Muscle of leg (tissue), 11 donors: ENCODE results near the gene RAF1. TPM values are rescaled to one million over a fixed set of nuclear protein-coding genes. Genes with fewer than 3 reads are reported as not detected.
"Not testable (repeated sequence)": the region's sequence is repeated elsewhere in the genome, so short reads cannot be mapped to it uniquely, and the experiment has no call there.

Experiments used
- DNase-seq: peaks from one replicate; pipeline ENCODE4 v3.0.0; 2013
- H3K27ac ChIP-seq: one replicate; pipeline ENCODE4 v1.5.1; 2013; ENCODE audit warnings: mild to moderate bottlenecking, low read length, control low read depth
- H3K27me3 ChIP-seq: one replicate; pipeline ENCODE4 v1.6.1; 2013; ENCODE audit warnings: low read length; ENCODE audit not compliant: control insufficient read depth, insufficient read depth
- H3K36me3 ChIP-seq: one replicate; pipeline ENCODE4 v1.6.1; 2013; ENCODE audit warnings: low read length; ENCODE audit not compliant: control insufficient read depth, insufficient read depth
- H3K4me1 ChIP-seq: one replicate; pipeline ENCODE4 v1.6.1; 2013; ENCODE audit warnings: low read length; ENCODE audit not compliant: control insufficient read depth, insufficient read depth
- H3K4me3 ChIP-seq: one replicate; pipeline ENCODE4 v1.5.1; 2013; ENCODE audit warnings: low read length, control low read depth
- H3K9me3 ChIP-seq: replicated peaks from 2 replicates; pipeline ENCODE4 v1.6.1; 2013; ENCODE audit warnings: low read depth, low read length; ENCODE audit not compliant: control insufficient read depth
- WGBS: methylation state at CpG from one replicate; pipeline ENCODE4 v1.1.5; 2013; ENCODE audit warnings: missing lambda C conversion rate; ENCODE audit not compliant: insufficient coverage; 5-methylcytosine and 5-hydroxymethylcytosine counted together
- polyA plus RNA-seq, 8 donors: library from polyadenylated mRNA; unstranded; fragments of 120-200 nt; gene quantifications; one replicate each; pipeline versions ENCODE4 v1.2.1 to v1.2.3, GENCODE V29; 2013; ENCODE audit warnings: inconsistent platforms in 1 of 8, low replicate concordance in 1 of 8; ENCODE audit not compliant: insufficient read length in 8 of 8, insufficient read depth in 1 of 8
- total RNA-seq: library from RNA; stranded (reverse); fragments of 120-200 nt; gene quantifications from one replicate; pipeline ENCODE4 v1.2.4, GENCODE V29; 2013

Gene RAF1
- total and polyA plus RNA-seq, 9 donors = 80.0 to 113 (median 90.7) TPM

DNA sequence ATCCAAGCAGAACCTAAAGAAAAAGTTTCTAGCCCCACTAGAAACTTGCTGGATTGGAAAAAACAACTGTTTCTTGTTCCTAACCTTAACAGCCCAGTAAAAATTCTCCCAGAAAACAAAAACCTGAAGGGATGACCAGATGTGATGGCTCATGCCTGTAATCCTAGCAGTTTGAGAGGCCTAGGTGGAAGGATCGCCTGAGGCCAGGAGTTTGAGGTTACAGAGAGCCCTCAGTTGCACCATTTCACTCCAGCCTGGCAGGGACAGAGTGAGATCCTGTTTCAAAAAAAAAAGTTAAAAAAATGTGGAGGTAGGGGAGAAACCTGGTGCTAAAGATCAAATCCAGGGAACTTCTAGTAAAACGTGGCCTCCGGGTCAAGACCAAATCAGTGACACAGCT, 38.6 kb upstream of the RAF1 start:
- DNase-seq = no peak
- H3K4me1 ChIP-seq = no peaks in the 10 kb centered on the region
- no peaks in the 10 kb centered on the region for H3K27me3 ChIP-seq
- H3K36me3 ChIP-seq = no peaks in the 10 kb centered on the region
- H3K27ac ChIP-seq = no peak overlapping the region
- H3K9me3 ChIP-seq = no peaks in the 10 kb centered on the region
- H3K4me3 ChIP-seq = no peak overlapping the region
- 69% methylated on average over 2 of the region's 3 CpGs for WGBS

GRCh38 chr3:12701601-12702000, 37.7 kb upstream of the RAF1 start:
- not testable (repeated sequence) for H3K27me3 ChIP-seq, H3K4me3 ChIP-seq, H3K27ac ChIP-seq, H3K36me3 ChIP-seq, H3K4me1 ChIP-seq, DNase-seq, H3K9me3 ChIP-seq
- WGBS = 73% methylated on average over 3 of the region's 10 CpGs

- DNase-seq = no peak
- Histone ChIP-seq H3K9me3 (no peaks in the 10 kb centered on the region), H3K4me1 (no peaks in the 10 kb centered on the region), H3K27me3 (no peaks in the 10 kb centered on the region), H3K27ac (no peak overlapping the region), H3K4me3 (no peak overlapping the region), H3K36me3 (no peaks in the 10 kb centered on the region)
- 65% methylated on average over 2 of the region's 2 CpGs for WGBS
Observed at GRCh38 chr3:12700800-12701199, 36.9 kb upstream of the RAF1 start.

GRCh38 chr3:12695916-12696315, 32.0 kb upstream of the RAF1 start:
- H3K36me3 ChIP-seq = no peaks in the 10 kb centered on the region
- no peaks in the 10 kb centered on the region for H3K27me3 ChIP-seq
- no peak for DNase-seq
- 100% methylated on average over 1 of the region's 2 CpGs for WGBS
- H3K4me3 ChIP-seq = no peak overlapping the region
- H3K27ac ChIP-seq = no peak overlapping the region
- H3K9me3 ChIP-seq = no peaks in the 10 kb centered on the region
- H3K4me1 ChIP-seq = peaks cover 13% of the 10 kb centered on the region

- no CpG with 5 or more reads among the region's 3 CpGs for WGBS
- Histone ChIP-seq H3K4me3 (no peak overlapping the region), H3K27me3 (no peaks in the 10 kb centered on the region), H3K9me3 (no peaks in the 10 kb centered on the region), H3K27ac (no peak overlapping the region), H3K36me3 (no peaks in the 10 kb centered on the region), H3K4me1 (peaks cover 13% of the 10 kb centered on the region)
- no peak for DNase-seq
Observed at GRCh38 chr3:12695112-12695511, 31.2 kb upstream of the RAF1 start.

- 86% methylated on average over 6 of the region's 8 CpGs for WGBS
- H3K4me3 ChIP-seq = no peak overlapping the region
- peaks cover 13% of the 10 kb centered on the region for H3K4me1 ChIP-seq
- H3K27ac ChIP-seq = no peak overlapping the region
- H3K36me3 ChIP-seq = no peaks in the 10 kb centered on the region
- H3K27me3 ChIP-seq = no peaks in the 10 kb centered on the region
- DNase-seq = no peak
- no peaks in the 10 kb centered on the region for H3K9me3 ChIP-seq
Observed at GRCh38 chr3:12692444-12692843, 28.5 kb upstream of the RAF1 start.

- Histone ChIP-seq H3K9me3 (no peaks in the 10 kb centered on the region), H3K4me1 (peaks cover 13% of the 10 kb centered on the region), H3K27ac (no peak overlapping the region), H3K4me3 (no peak overlapping the region), H3K36me3 (no peaks in the 10 kb centered on the region), H3K27me3 (no peaks in the 10 kb centered on the region)
- 69% methylated on average over 6 of the region's 11 CpGs for WGBS
- DNase-seq = no peak
Observed at GRCh38 chr3:12689997-12690711, 26.2 kb upstream of the RAF1 start.

GRCh38 chr3:12687948-12688347, 24.0 kb upstream of the RAF1 start:
- Histone ChIP-seq H3K4me3 (no peak overlapping the region), H3K27ac (no peak overlapping the region), H3K9me3 (no peaks in the 10 kb centered on the region), H3K4me1 (no peaks in the 10 kb centered on the region), H3K27me3 (no peaks in the 10 kb centered on the region), H3K36me3 (no peaks in the 10 kb centered on the region)
- WGBS = 69% methylated on average over 2 of the region's 4 CpGs
- no peak for DNase-seq

GRCh38 chr3:12686096-12686495, 22.2 kb upstream of the RAF1 start:
- Histone ChIP-seq H3K27me3 (no peaks in the 10 kb centered on the region), H3K4me3 (no peak overlapping the region), H3K4me1 (peaks cover 7% of the 10 kb centered on the region), H3K36me3 (no peaks in the 10 kb centered on the region), H3K27ac (no peak overlapping the region), H3K9me3 (no peaks in the 10 kb centered on the region)
- no CpG with 5 or more reads among the region's 3 CpGs for WGBS
- DNase-seq = no peak

- Histone ChIP-seq H3K4me3 (no peak overlapping the region), H3K9me3 (no peaks in the 10 kb centered on the region), H3K27ac (no peak overlapping the region), H3K27me3 (no peaks in the 10 kb centered on the region), H3K4me1 (peaks cover 7% of the 10 kb centered on the region), H3K36me3 (no peaks in the 10 kb centered on the region)
- peak; percentile 48 for DNase-seq
- 100% methylated on average over 1 of the region's 1 CpG for WGBS
Observed at GRCh38 chr3:12681943-12682390, 18.1 kb upstream of the RAF1 start.
